Duodenal mucosa (tissue), 2 donors: Measurements from ENCODE around the gene DNAH14.
"Not testable (repeated sequence)": the region's sequence is repeated elsewhere in the genome, so short reads cannot be mapped to it uniquely, and the experiment has no call there.

Experiments used
- H3K27ac ChIP-seq: one replicate; pipeline ENCODE4 v1.7.0; 2013; ENCODE audit warnings: low read depth, low read length
- H3K27me3 ChIP-seq, 2 donors: one replicate each; pipeline ENCODE4 v1.7.0; 2013; ENCODE audit warnings: low read length in 2 of 2, control low read depth in 1 of 2; ENCODE audit not compliant: insufficient read depth in 2 of 2, control insufficient read depth in 1 of 2
- H3K36me3 ChIP-seq, 2 donors: one replicate each; pipeline ENCODE4 v1.7.0; 2013; ENCODE audit warnings: low read length in 2 of 2, control low read depth in 1 of 2; ENCODE audit not compliant: insufficient read depth in 2 of 2, control insufficient read depth in 1 of 2
- H3K4me1 ChIP-seq, 2 donors: one replicate each; pipeline ENCODE4 v1.7.0; 2013; ENCODE audit warnings: low read length in 2 of 2, control low read depth in 1 of 2; ENCODE audit not compliant: insufficient read depth in 2 of 2, control insufficient read depth in 1 of 2
- H3K4me3 ChIP-seq, 2 donors: one replicate each; pipeline ENCODE4 v1.7.0; 2013; ENCODE audit warnings: low read length in 2 of 2, low read depth in 1 of 2
- H3K9ac ChIP-seq, 2 donors: one replicate each; pipeline ENCODE4 v1.7.0; 2013; ENCODE audit warnings: low read length in 2 of 2, low read depth in 1 of 2
- H3K9me3 ChIP-seq, 2 donors: one replicate each; pipeline ENCODE4 v1.7.0; 2013; ENCODE audit warnings: low read length in 2 of 2, control low read depth in 1 of 2; ENCODE audit not compliant: control insufficient read depth in 1 of 2

DNAH14 gene

DNA sequence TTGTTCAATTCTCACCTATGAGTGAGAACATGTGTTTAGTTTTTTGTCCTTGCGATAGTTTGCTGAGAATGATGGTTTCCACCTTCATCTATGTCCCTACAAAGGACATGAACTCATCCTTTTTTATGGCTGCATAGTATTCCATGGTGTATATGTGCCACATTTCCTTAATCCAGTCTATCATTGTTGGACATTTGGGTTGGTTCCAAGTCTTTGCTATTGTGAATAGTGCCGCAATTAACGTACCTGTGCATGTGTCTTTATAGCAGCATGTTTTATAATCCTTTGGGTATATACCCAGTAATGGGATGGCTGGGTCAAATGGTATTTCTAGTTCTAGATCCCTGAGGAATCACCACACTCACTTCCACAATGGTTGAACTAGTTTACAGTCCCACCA, 11.3 kb downstream of the DNAH14 start:
- not testable (repeated sequence) for H3K4me3 ChIP-seq, H3K27me3 ChIP-seq, H3K9ac ChIP-seq, H3K9me3 ChIP-seq, H3K27ac ChIP-seq, H3K36me3 ChIP-seq, H3K4me1 ChIP-seq

DNA sequence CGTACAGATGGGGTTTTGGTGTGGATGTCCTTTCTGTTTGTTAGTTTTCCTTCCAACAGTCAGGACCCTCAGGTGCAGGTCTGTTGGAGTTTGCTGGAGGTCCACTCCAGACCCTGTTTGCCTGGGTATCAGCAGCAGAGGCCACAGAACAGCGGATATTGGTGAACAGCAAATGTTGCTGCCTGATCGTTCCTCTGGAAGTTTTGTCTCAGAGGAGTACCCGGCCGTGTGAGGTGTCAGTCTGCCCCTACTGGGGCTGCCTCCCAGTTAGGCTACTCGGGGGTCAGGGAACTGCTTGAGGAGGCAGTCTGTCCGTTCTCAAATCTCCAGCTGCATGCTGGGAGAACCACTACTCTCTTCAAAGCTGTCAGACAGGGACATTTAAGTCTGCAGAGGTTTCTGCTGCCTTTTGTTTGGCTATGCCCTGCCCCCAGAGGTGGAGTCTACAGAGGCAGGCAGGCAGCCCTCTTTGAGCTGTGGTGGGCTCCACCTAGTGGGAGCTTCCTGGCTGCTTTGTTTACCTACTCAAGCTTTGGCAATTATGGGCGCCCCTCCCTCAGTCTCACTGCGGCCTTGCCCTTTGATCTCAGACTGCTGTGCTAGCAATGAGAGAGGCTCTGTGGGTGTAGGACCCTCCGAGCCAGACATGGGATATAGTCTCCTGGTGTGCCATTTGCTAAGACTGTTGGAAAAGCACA, 16.3 kb downstream of the DNAH14 start:
- not testable (repeated sequence) for H3K4me3 ChIP-seq, H3K36me3 ChIP-seq, H3K27ac ChIP-seq

GRCh38 chr1:224946349-224946691, 16.8 kb downstream of the DNAH14 start:
- H3K4me3 ChIP-seq, H3K36me3 ChIP-seq, H3K4me1 ChIP-seq, H3K9me3 ChIP-seq, H3K27ac ChIP-seq, H3K27me3 ChIP-seq, H3K9ac ChIP-seq: not testable (repeated sequence)

More for the DNA sequence above, 16.3 kb downstream of the DNAH14 start:
- not testable (repeated sequence) for H3K27me3 ChIP-seq, H3K9ac ChIP-seq, H3K9me3 ChIP-seq, H3K4me1 ChIP-seq

- no peak overlapping the region for H3K4me3 ChIP-seq
- no peak overlapping the region for H3K9ac ChIP-seq
- no peaks in the 10 kb centered on the region for H3K36me3 ChIP-seq
- no peaks in the 10 kb centered on the region for H3K27me3 ChIP-seq
- H3K4me1 ChIP-seq = no peaks in the 10 kb centered on the region
- H3K27ac ChIP-seq = no peak overlapping the region
- H3K9me3 ChIP-seq = no peaks in the 10 kb centered on the region
Measured at GRCh38 chr1:224957696-224958095, 28.2 kb downstream of the DNAH14 start.

DNA sequence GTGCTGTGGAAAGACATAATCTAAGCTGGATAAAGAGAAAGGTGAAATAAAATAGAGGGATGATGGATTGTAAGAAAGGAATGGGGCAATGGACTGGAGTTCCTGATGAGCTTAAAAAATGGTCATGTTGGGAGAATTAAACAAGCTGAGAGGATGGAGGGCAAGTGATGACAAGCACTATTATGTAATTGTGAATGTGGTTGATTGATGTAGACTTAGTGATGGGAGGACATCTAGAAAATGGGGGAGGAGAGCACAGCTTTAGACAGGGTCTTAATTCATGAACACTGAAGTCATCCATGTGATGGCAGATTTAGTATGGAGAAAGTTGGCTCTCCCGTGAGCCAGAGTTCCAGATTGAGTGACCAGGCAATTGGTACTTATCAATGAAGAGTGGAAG, 29.0 kb downstream of the DNAH14 start:
- Histone ChIP-seq H3K27me3 (no peaks in the 10 kb centered on the region), H3K4me1 (no peaks in the 10 kb centered on the region), H3K4me3 (no peak overlapping the region), H3K36me3 (no peaks in the 10 kb centered on the region), H3K27ac (no peak overlapping the region), H3K9me3 (no peaks in the 10 kb centered on the region), H3K9ac (no peak overlapping the region)

GRCh38 chr1:224959115-224959514, 29.6 kb downstream of the DNAH14 start:
- no peak overlapping the region for H3K9ac ChIP-seq
- H3K36me3 ChIP-seq = no peaks in the 10 kb centered on the region
- H3K27ac ChIP-seq = no peak overlapping the region
- H3K4me3 ChIP-seq = no peak overlapping the region
- no peaks in the 10 kb centered on the region for H3K4me1 ChIP-seq
- no peaks in the 10 kb centered on the region for H3K27me3 ChIP-seq
- no peaks in the 10 kb centered on the region for H3K9me3 ChIP-seq

GRCh38 chr1:224959656-224960055, 30.2 kb downstream of the DNAH14 start:
- Histone ChIP-seq H3K36me3 (no peaks in the 10 kb centered on the region), H3K9me3 (no peaks in the 10 kb centered on the region), H3K4me1 (no peaks in the 10 kb centered on the region), H3K27me3 (no peaks in the 10 kb centered on the region), H3K27ac (no peak overlapping the region), H3K4me3 (no peak overlapping the region), H3K9ac (no peak overlapping the region)

- no peaks in the 10 kb centered on the region for H3K36me3 ChIP-seq
- H3K27me3 ChIP-seq = no peaks in the 10 kb centered on the region
- H3K4me3 ChIP-seq = no peak overlapping the region
Measured at GRCh38 chr1:224980181-224980580, 50.7 kb downstream of the DNAH14 start.

GRCh38 chr1:224981922-224982354, 52.5 kb downstream of the DNAH14 start:
- H3K4me3 ChIP-seq, H3K9me3 ChIP-seq, H3K4me1 ChIP-seq, H3K9ac ChIP-seq, H3K36me3 ChIP-seq, H3K27ac ChIP-seq, H3K27me3 ChIP-seq: not testable (repeated sequence)

More at GRCh38 chr1:224980181-224980580, 50.7 kb downstream of the DNAH14 start:
- Histone ChIP-seq H3K27ac (no peak overlapping the region), H3K9me3 (no peaks in the 10 kb centered on the region), H3K9ac (no peak overlapping the region), H3K4me1 (no peaks in the 10 kb centered on the region)

GRCh38 chr1:224988042-224988441, 58.6 kb downstream of the DNAH14 start:
- no peak overlapping the region for H3K9ac ChIP-seq
- no peaks in the 10 kb centered on the region for H3K36me3 ChIP-seq
- H3K4me1 ChIP-seq = no peaks in the 10 kb centered on the region
- no peak overlapping the region for H3K27ac ChIP-seq
- no peaks in the 10 kb centered on the region for H3K27me3 ChIP-seq
- no peak overlapping the region for H3K4me3 ChIP-seq
- H3K9me3 ChIP-seq = no peaks in the 10 kb centered on the region

- H3K4me3 ChIP-seq = no peak overlapping the region
- H3K9me3 ChIP-seq = no peaks in the 10 kb centered on the region
- H3K27ac ChIP-seq = no peak overlapping the region
- no peaks in the 10 kb centered on the region for H3K36me3 ChIP-seq
- no peaks in the 10 kb centered on the region for H3K27me3 ChIP-seq
- no peaks in the 10 kb centered on the region for H3K4me1 ChIP-seq
- H3K9ac ChIP-seq = no peak overlapping the region
Measured at GRCh38 chr1:224989615-224990014, 60.1 kb downstream of the DNAH14 start.
